ENCODE data around the gene SND1.

The SND1 gene

DNA sequence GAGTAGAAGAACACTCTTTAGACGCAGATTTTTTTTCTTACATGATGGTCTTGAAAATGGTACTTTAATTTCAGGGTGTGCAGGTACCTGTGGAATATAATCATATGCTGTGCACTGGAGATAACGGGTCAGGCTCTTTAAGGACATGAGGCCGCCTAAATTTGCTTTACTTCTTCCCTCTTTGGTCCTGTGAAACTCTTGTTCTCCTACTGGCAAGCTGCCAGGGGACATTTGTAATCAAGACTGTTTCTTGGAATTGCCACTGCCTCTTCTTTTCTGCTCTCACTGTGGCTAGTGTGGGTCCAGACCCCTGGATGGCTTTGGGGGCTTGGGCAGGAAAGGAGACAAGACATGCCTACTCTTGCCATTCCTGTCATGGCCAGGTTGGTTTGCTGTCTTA, 146.0 kb downstream of the SND1 start:
- H2AFZ ChIP-seq (ENCODE audit: low read depth, low read length, severe bottlenecking) = no peak overlapping the region
- H3K79me2 ChIP-seq (ENCODE audit: insufficient read depth, low read length) = peaks cover 33% of the 10 kb centered on the region
- 0 out of 2 replicates have a peak, but pooled peaks cover 5% of the 10 kb centered on the region for H4K20me1 ChIP-seq (ENCODE audit: low read depth, low read length)
- TF ChIP-seq, protein P1, sequence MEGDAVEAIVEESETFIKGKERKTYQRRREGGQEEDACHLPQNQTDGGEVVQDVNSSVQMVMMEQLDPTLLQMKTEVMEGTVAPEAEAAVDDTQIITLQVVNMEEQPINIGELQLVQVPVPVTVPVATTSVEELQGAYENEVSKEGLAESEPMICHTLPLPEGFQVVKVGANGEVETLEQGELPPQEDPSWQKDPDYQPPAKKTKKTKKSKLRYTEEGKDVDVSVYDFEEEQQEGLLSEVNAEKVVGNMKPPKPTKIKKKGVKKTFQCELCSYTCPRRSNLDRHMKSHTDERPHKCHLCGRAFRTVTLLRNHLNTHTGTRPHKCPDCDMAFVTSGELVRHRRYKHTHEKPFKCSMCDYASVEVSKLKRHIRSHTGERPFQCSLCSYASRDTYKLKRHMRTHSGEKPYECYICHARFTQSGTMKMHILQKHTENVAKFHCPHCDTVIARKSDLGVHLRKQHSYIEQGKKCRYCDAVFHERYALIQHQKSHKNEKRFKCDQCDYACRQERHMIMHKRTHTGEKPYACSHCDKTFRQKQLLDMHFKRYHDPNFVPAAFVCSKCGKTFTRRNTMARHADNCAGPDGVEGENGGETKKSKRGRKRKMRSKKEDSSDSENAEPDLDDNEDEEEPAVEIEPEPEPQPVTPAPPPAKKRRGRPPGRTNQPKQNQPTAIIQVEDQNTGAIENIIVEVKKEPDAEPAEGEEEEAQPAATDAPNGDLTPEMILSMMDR (IDR thresholded peaks at IDR 0.05; ENCODE audit: insufficient read depth, low read length, poor library complexity, severe bottlenecking) = no peak
- no peak for TF ChIP-seq EZH2phosphoT487 (conservative IDR thresholded peaks at IDR 0.05; ENCODE audit: low read length)
- no peaks in the 10 kb centered on the region for H3K9me3 ChIP-seq (ENCODE audit: insufficient read depth, low read length)
- H3K9ac ChIP-seq (ENCODE audit: low read length) = no peak overlapping the region
- no peaks in the 10 kb centered on the region for H3K27me3 ChIP-seq (ENCODE audit: low read length)
- no peaks in the 10 kb centered on the region for H3K9me2 ChIP-seq (replicated peaks; ENCODE audit: insufficient read depth, low read length)
- H3K36me3 ChIP-seq (ENCODE audit: low read length) = no peaks in the 10 kb centered on the region
- no peaks in the 10 kb centered on the region for H3F3A ChIP-seq (ENCODE audit: insufficient read depth)
- H3K4me3 ChIP-seq (ENCODE audit: insufficient read depth, low read length, poor library complexity, severe bottlenecking) = no peak overlapping the region
- no peak overlapping the region for H3K4me2 ChIP-seq (ENCODE audit: low read depth, low read length, poor library complexity, severe bottlenecking)
- H3K27ac ChIP-seq (ENCODE audit: low read depth, low read length) = no peak overlapping the region

DNA sequence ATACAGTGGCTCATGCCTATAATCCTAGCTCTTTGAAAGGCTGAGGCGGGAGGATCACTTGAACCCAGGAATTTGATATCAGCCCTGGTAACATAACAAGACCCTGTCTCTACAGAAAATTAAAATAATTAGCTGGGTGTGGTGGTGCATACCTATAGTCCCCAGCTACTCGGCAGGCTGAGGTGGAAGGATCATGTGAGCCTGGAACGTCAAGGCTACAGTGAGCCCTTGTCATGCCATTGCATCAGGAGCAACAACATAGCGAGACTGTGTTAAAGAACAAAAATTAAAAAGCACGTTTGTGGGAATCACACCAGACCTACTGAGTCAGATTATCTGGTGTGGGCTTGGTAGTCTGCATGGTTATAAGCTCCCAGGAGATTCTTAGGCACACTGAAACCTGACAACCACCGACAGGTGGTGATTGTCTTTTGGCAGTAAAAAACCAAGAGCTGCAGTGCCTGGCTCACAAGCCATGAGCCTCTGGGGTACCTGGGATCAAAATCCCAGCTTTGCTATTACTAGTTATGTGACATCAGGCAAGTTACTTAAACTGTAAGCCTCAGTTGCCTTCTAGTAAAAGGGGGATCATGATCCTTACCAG, 146.9 kb downstream of the SND1 start:
- Histone ChIP-seq H3K79me2 (ENCODE audit: insufficient read depth, low read length) (peaks cover 30% of the 10 kb centered on the region), H3K4me3 (ENCODE audit: insufficient read depth, low read length, poor library complexity, severe bottlenecking) (no peak overlapping the region), H3K27ac (ENCODE audit: low read depth, low read length) (no peak overlapping the region), H3K9ac (ENCODE audit: low read length) (no peak overlapping the region), H3K9me2 (replicated peaks; ENCODE audit: insufficient read depth, low read length) (no peaks in the 10 kb centered on the region), H3F3A (ENCODE audit: insufficient read depth) (no peaks in the 10 kb centered on the region), H4K20me1 (ENCODE audit: low read depth, low read length) (0 out of 2 replicates have a peak, but pooled peaks cover 5% of the 10 kb centered on the region), H3K4me2 (ENCODE audit: low read depth, low read length, poor library complexity, severe bottlenecking) (no peak overlapping the region), H3K9me3 (ENCODE audit: insufficient read depth, low read length) (no peaks in the 10 kb centered on the region), H3K27me3 (ENCODE audit: low read length) (no peaks in the 10 kb centered on the region), H3K36me3 (ENCODE audit: low read length) (no peaks in the 10 kb centered on the region), H2AFZ (ENCODE audit: low read depth, low read length, severe bottlenecking) (no peak overlapping the region)
- TF ChIP-seq, protein P1 (IDR thresholded peaks at IDR 0.05; ENCODE audit: insufficient read depth, low read length, poor library complexity, severe bottlenecking) = no peak
- no peak for TF ChIP-seq EZH2phosphoT487 (conservative IDR thresholded peaks at IDR 0.05; ENCODE audit: low read length)

DNA sequence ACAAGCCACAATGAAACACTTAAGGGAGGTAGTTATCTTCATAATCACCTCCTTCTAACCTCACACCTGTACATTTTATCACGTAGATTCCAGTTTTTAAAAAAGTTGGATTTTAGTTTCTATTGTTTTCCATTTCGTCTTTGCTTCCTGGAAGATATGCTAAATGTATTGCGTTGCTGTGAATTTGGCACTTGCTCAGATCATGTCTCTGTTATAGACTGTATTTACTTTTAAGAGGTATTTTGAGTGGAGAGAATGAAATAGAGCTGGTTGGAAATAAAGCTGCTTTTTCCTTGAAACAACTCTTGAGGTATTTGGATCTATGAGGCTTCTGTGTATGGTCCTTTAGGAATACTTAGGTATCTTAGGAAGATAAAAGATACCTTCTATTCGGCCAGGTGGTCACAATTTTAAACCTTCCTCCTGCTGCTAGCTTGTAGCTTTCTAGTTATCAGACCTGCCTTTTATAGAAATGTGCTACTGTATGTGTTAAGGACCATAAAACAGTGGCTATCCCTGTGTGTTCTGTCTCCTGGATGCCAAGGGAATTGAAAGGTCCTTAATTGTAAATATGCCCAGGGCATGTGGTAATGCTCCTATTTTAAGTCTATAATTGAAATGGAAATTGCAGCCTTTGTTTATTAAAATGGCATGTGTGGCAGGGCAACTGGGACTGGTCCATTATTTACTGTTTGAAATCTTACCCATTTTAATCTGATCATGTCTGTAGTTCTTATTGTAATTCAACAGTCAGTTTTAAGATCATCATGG, 147.7 kb downstream of the SND1 start:
- peaks cover 37% of the 10 kb centered on the region for H3K79me2 ChIP-seq (ENCODE audit: insufficient read depth, low read length)

More for the DNA sequence above, 147.7 kb downstream of the SND1 start:
- Histone ChIP-seq H3K4me3 (ENCODE audit: insufficient read depth, low read length, poor library complexity, severe bottlenecking) (no peak overlapping the region), H2AFZ (ENCODE audit: low read depth, low read length, severe bottlenecking) (no peak overlapping the region), H3K4me2 (ENCODE audit: low read depth, low read length, poor library complexity, severe bottlenecking) (no peak overlapping the region), H3K27ac (ENCODE audit: low read depth, low read length) (no peak overlapping the region), H3K9me2 (replicated peaks; ENCODE audit: insufficient read depth, low read length) (no peaks in the 10 kb centered on the region), H4K20me1 (ENCODE audit: low read depth, low read length) (0 out of 2 replicates have a peak, but pooled peaks cover 5% of the 10 kb centered on the region), H3K36me3 (ENCODE audit: low read length) (no peaks in the 10 kb centered on the region), H3K9ac (ENCODE audit: low read length) (no peak overlapping the region), H3F3A (ENCODE audit: insufficient read depth) (no peaks in the 10 kb centered on the region), H3K9me3 (ENCODE audit: insufficient read depth, low read length) (no peaks in the 10 kb centered on the region), H3K27me3 (ENCODE audit: low read length) (no peaks in the 10 kb centered on the region)
- TF ChIP-seq, protein P1 (IDR thresholded peaks at IDR 0.05; ENCODE audit: insufficient read depth, low read length, poor library complexity, severe bottlenecking) = no peak
- no peak for TF ChIP-seq EZH2phosphoT487 (conservative IDR thresholded peaks at IDR 0.05; ENCODE audit: low read length)

Measured in SU-DHL-6 (cell line).